ENCODE data around the gene FASTKD1.
"Not testable (repeated sequence)": the region's sequence is repeated elsewhere in the genome, so short reads cannot be mapped to it uniquely, and the experiment has no call there.

Gene FASTKD1

GRCh38 chr2:169573160-169573973 lies at the start of gene FASTKD1:
FASTKD1 (minus strand) TSS chr2:169573865; CDS start chr2:169572029, 1,836 bp downstream.
- peak; percentile 88 for DNase-seq

GRCh38 chr2:169623235-169623634 lies 49.6 kb upstream of the FASTKD1 start:
- no peak for DNase-seq

GRCh38 chr2:169620509-169620908 lies 46.8 kb upstream of the FASTKD1 start:
- DNase-seq: no peak

GRCh38 chr2:169619946-169620345 lies 46.3 kb upstream of the FASTKD1 start:
- no peak for DNase-seq

GRCh38 chr2:169615982-169616381 lies 42.3 kb upstream of the FASTKD1 start:
- DNase-seq: not testable (repeated sequence)

GRCh38 chr2:169613876-169614275 lies 40.2 kb upstream of the FASTKD1 start:
- no peak for DNase-seq

GRCh38 chr2:169609264-169609663 lies 35.6 kb upstream of the FASTKD1 start:
- no peak for DNase-seq

GRCh38 chr2:169599568-169599967 lies 25.9 kb upstream of the FASTKD1 start:
- no peak for DNase-seq

GRCh38 chr2:169598982-169599381 lies 25.3 kb upstream of the FASTKD1 start:
- DNase-seq: no peak

- not testable (repeated sequence) for DNase-seq
Measured at GRCh38 chr2:169596546-169596945, 22.9 kb upstream of the FASTKD1 start.

- DNase-seq: no peak
Measured at GRCh38 chr2:169590804-169591203, 17.1 kb upstream of the FASTKD1 start.

- no peak for DNase-seq
Measured at GRCh38 chr2:169585673-169586072, 12.0 kb upstream of the FASTKD1 start.

GRCh38 chr2:169584005-169584877 lies 10.6 kb upstream of the FASTKD1 start, which contains the start of gene PPIG:
PPIG (plus strand) TSS chr2:169584351; CDS start chr2:169604042, 19,691 bp downstream.
- peak; percentile 90 for DNase-seq

- no peak for DNase-seq
Measured at GRCh38 chr2:169583518-169583917, 9.9 kb upstream of the FASTKD1 start.

- not testable (repeated sequence) for DNase-seq
Measured at GRCh38 chr2:169582552-169583266, 9.0 kb upstream of the FASTKD1 start.

- no peak for DNase-seq
Measured at GRCh38 chr2:169579044-169579443, 5.4 kb upstream of the FASTKD1 start.

GRCh38 chr2:169575264-169575663 lies 1.6 kb upstream of the FASTKD1 start:
- not testable (repeated sequence) for DNase-seq

GRCh38 chr2:169574539-169574938 lies 874 bp upstream of the FASTKD1 start:
- not testable (repeated sequence) for DNase-seq

GRCh38 chr2:169573974-169574299 lies 272 bp upstream of the FASTKD1 start:
- no peak for DNase-seq

- DNase-seq: no peak
Measured at GRCh38 chr2:169572821-169573159, 875 bp downstream of the FASTKD1 start.

GRCh38 chr2:169572189-169572588 lies 1.5 kb downstream of the FASTKD1 start:
- no peak for DNase-seq

- no peak for DNase-seq
Measured at GRCh38 chr2:169571571-169571970, 2.1 kb downstream of the FASTKD1 start.

- DNase-seq: not testable (repeated sequence)
Measured at GRCh38 chr2:169570752-169571151, 2.9 kb downstream of the FASTKD1 start.

All from CD4-positive, alpha-beta T cell treated with Interleukin-17A for 4 hours (primary cell).